ENCODE data around the gene UBAP1.
"Not testable (repeated sequence)": the region's sequence is repeated elsewhere in the genome, so short reads cannot be mapped to it uniquely, and the experiment has no call there.

Gene UBAP1

DNA sequence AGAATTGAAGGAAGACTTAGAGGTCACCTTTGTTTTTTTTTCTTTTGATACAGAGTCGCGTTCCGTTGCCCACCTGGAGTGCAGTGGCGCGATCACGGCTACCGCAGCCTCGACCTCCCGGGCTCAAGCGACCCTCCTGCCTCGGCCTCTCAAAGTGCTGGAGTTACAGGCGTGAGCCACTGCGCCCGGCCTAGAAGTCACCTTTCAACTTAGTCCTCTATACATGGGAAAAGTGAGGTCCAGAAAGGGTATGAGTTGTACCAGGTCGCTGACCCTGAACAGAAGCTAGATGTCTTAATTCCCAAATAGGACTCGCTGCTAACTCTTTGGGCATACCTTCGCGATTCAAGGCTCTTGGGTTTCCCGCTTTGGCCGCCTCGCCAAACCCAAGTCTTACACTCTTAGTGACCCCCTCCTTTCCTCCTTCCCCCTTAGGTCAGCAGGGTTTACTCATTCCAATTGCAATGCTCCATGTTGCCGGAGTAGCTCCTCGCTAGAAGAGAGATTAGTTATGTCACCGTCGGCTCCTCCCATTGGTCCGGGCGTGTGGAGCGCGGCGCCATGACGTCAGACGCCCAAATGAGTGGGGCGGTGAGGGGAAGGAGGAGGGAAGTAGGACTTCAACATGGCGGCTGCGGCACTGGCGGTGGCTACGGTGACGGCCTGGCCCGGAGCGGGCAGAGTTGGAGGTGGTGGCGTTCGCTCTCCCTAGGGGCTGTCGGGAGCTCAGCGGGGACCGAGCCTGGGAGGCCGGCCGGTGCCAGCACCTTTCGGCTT is at the start of gene UBAP1:
TSS of gene UBAP1 (plus strand) at position 608 of the 777 bp plus-strand sequence. CDS start 41,872 bp downstream, outside the sequence.
- DNase-seq (ENCODE audit: low read depth in 1 of 2, low spot score in 1 of 2) = peak; percentile 86 to 89

DNA sequence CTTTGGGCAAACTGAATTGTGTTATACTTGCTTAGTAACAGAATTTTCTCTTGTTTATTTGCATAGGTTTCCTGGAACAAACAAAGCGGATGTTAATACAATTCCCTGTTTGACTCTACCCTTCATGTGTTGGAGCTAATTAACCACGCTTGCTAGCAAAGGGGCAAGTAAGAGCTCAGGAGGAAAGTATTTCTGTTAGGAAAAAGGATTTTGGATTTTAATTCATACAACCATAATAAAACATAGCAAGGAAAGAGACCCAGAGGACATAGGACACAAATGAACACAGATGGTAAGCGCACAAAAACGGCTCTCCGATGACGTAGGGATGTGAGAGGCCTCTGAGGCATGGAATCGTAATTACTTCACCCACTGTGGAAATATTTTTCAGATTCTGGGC is 47.3 kb upstream of the UBAP1 start:
- DNase-seq (ENCODE audit: low read depth in 1 of 2, low spot score in 1 of 2) = no peak

DNA sequence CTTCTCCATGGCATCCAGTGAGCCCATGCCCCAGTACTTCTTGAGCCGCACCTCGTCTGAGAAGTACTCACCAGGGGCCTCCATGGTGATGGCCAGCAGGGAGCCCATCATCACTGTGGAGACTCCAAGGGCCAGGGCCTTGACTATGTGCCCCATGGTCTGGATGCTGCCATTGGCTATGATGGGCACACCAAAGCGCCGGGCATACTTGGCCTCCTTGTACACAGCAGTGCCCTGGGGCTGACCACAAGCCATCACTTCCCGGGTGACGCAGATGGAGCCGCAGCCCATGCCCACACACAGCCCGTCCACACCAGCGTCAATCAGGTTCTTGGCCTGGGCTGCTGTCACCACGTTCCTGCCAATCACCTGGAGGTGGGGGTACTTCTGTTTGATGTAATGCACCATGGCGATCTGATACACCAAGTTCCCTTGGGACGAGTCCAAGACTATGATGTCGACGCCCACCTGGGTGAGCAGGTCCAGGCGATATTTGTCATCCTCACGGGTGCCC is 45.4 kb upstream of the UBAP1 start:
- DNase-seq (ENCODE audit: low read depth in 1 of 2, low spot score in 1 of 2) = no peak

DNA sequence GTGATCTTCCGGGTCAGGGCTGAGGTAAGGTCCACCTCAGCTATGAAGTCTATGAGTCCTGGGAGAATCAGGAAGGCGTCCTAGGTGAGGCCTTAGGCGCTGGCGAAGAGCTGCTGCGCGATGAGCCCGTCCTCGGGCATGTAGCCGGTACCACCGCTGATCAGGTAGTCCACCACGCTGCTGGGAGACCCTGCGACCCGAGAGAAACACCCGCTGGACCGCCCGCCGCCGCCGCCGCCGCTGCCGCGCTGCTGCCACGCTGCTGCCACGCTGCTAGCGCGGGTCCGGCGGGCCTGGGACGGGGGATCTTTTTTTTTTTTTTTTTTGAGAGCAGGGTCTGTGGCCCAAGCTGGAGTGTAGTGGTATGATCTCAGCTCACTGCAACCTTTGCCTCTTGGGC is 44.3 kb upstream of the UBAP1 start:
- DNase-seq (ENCODE audit: low read depth in 1 of 2, low spot score in 1 of 2) = no peak

DNA sequence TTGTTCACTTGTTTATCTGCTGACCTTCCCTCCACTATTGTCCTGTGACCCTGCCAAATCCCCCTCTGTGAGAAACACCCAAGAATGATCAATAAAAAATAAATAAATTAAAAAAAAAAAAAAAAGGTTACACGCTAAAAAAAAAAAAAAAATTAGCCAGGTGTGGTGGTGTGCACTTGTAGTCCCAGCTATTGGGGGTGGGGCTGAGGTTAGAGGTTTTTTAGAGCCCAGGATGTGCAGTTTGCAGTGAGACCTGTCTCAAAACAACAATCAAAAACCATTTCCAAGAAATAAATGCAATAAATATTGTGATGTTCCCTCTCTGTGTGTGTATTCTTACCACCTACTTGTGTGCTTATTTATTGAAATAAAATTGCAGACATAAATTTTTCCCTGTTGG is 40.2 kb upstream of the UBAP1 start:
- not testable (repeated sequence) for DNase-seq (ENCODE audit: low read depth in 1 of 2, low spot score in 1 of 2)

DNA sequence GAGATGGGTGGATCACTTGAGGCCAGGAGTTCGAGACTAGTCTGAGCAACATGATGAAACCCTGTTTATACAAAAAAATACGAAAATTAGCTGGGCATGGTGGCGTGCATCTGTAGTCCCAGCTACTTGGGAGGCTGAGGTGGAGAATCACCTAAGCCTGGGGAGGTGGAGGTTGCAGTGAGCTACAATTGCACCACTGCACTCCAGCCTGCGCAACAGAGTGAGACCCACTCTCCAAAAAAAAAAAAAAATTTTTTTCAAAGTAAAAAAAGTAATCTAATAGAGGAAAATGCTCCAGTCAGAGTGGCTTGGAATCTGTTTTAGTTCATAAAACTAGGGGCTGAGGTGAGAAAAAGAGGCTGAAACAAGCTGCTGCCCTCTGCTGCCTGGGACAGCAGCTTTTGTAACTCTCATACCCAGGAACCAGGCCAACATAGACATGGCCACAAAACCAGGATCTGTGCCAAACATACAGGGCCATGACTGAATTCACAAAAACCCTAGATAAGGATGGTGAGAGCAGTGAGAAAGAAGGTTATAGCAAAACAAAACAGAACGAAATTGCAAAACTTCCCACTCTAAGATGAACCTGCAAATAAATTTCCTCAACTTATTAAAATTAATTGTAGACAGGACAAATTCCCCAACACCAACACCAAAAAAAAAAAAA is 39.2 kb upstream of the UBAP1 start:
- no peak for DNase-seq (ENCODE audit: low read depth in 1 of 2, low spot score in 1 of 2)

DNA sequence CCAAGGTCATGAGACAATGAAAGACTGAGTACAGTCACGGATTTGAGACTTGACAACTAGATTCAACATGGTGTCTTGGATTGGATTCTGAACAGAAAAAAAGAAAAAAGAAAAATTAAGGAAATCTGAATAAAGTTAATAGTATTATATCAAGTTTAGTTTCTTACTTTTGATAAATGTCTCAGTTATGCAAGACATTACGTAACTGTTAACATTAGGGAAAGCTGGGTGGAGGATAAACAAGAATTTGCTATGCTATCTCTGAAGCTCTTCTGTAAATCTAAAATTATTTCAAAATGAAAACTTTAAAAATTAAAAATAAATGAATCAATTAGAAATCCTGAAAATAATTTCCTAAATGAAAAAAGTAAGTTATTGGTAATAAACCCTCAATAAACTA is 38.0 kb upstream of the UBAP1 start:
- DNase-seq (ENCODE audit: low read depth in 1 of 2, low spot score in 1 of 2) = no peak

DNA sequence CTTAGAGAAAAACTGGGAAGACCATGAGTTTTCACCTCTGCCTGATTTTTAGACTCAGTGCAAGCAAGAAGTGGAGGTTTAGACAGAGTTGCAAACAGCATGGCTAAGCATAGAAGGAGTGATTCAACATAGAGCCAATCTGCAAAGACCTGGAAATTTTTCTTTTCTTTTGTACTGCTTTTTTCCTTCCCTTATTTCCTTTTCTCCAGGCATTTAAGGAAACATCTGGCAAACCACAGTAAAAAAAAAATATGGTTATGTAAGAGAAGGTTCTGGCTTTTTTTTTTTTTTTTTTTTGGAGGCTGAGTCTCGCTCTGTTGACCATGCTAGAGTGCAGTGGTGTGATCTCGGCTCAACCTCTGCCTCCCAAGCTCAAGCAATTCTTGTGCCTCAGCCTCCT is 35.7 kb upstream of the UBAP1 start:
- no peak for DNase-seq (ENCODE audit: low read depth in 1 of 2, low spot score in 1 of 2)

DNA sequence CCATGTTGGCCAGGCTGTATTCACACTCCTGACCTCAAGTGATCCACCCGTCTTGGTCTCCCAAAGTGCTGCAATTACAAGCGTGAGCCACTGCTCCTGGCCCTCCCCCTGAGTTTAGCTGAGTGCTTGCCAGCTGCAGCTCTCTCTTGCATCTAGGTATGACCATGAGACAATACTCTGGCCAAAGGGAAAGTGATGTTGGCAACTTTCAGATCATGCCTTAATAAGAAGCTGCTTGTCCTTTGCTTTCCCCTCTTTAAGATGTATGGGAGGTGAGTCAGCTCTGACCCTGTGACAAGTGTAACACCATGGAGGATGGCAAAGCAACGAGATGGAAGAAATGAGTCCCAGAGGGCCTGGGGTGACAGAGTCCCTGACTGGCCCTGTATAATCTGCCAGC is 33.7 kb upstream of the UBAP1 start:
- no peak for DNase-seq (ENCODE audit: low read depth in 1 of 2, low spot score in 1 of 2)

DNA sequence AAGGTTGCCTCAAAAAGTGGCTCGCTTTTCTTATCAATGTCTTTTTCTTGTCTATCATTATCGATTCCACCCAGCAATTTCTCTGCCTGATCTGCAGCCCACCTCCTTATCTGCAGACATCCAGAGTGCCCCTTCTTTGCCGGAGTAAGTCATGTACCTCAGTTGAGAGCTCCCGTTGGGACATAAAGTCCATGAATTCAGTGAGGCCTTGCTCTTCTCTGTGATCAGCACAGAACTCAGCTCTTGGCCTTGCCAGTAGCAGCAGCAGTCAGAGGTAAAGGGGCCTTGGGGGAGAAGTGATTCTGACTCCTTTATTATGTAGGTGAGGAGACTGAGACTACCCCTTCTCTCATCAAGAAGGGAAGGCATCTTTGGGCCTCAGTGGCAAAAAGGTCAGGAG is 27.4 kb upstream of the UBAP1 start:
- DNase-seq (ENCODE audit: low read depth in 1 of 2, low spot score in 1 of 2) = no peak

DNA sequence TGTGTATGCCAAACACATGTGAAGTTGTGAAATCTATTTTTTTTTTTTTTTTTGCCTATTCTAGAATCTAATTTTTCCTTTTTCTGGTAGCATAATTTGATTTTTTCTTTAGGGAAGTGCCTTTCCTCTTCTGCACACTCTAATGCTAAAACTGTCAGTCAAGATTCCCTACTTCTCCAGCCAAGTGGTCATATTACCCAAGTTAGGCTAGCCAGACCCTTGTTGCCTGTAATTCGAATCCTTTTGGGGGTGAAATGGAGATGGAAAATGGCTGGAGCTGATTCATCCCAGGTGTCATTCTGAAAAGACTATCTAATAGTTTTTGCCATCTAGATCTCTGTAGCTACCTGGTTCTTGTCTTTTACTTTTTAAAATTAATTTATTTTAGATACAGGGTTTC is 24.8 kb upstream of the UBAP1 start:
- DNase-seq (ENCODE audit: low read depth in 1 of 2, low spot score in 1 of 2) = no peak

DNA sequence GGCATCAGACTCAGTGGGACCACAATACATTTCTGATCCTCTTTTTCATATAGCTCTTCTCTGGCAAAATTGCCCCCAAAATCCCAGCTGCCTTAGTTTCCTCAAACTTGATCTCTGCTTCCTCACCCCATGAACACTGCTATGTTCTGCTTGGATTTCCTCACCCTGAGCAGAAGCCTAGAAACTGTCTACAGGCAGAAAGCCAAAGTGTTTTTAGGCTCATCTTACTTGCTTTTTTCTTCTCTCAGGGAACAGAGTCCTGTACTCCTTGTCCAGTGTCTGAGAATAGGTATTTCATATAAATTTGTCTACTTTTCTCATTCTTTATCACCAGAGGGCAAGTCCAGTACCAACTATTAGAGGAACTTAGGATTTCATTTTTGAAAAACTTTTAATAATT is 21.5 kb upstream of the UBAP1 start:
- DNase-seq (ENCODE audit: low read depth in 1 of 2, low spot score in 1 of 2) = no peak

DNA sequence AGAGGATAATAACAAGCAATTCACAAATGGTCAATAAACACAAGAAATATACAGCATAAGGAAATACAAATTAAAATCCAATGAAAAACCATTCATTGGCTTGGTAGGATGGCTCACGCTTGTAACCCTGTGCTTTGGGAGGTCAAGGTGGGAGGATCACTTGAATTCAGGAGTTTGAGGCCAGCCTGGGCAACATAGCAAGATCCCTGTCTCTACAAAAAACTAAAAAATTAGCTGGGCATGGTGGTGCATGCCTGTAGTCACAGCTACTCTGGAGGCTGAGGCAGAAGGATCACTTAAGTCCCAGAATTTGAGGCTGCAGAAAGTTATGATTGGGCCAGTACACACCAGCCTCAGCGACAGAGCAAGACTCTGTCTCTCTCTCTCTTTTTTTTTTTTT is 20.9 kb upstream of the UBAP1 start:
- DNase-seq (ENCODE audit: low read depth in 1 of 2, low spot score in 1 of 2) = no peak

DNA sequence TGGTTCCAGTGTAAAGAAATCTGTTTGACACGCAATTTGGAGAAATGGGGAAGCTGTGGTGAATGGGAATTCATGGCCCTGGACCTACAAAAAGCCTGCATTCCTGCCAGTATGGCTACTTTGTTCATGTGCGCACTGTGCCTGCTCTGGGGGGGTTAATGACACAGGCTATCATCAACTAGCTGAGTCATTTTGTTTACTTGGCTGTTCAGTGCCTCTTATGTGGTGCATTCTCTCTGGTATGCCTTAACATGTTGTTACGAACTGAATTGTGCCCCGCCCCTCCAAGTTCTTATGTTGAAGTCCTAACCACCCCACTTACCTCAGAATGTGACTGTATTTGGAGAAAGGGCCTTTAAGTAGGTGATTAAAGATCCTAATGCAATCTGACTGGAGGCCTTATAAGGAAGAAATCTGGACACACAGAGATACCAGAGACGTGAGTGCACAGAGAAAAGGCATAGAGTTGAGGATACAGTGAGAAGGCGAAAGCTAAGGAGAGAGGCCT is 20.4 kb upstream of the UBAP1 start:
- no peak for DNase-seq (ENCODE audit: low read depth in 1 of 2, low spot score in 1 of 2)

DNA sequence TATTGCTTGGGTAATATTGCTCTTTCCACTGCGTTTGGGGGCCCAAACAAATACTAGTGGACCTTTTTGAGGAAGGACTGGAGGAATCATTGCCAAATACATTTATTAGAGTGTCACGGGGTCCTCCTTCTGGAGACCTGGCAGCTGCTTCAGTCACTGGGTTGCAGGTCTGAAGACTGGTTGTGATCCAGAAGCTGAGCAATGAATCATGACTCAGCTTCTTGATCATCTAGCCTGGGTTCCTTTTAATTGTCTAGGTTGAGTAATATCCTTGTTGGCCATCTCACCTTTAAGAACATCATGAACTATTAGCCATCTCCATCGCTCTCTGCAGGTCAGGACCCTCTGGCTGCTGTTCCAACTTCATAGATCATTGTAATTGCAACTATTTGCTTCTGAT is 15.4 kb upstream of the UBAP1 start:
- DNase-seq (ENCODE audit: low read depth in 1 of 2, low spot score in 1 of 2) = no peak

DNA sequence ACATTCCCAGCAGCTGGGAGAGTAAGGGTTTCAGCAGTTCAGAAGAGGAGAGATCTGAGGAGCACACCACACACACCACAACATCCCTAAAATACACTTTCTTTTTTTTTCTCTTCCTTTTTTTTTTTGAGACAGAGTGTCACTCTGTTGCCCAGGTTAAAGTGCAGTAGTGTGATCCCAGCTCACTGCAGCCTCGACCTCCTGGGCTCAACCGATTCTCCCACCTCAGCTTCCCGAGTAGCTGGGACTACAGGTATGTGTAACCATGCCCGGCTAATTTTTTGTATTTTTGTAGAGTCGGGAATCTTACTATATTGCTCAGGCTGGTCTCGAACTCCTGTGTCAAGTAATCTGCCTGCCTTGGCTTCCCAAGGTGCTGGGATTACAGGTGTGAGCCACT is 9.7 kb upstream of the UBAP1 start:
- DNase-seq (ENCODE audit: low read depth in 1 of 2, low spot score in 1 of 2) = no peak

DNA sequence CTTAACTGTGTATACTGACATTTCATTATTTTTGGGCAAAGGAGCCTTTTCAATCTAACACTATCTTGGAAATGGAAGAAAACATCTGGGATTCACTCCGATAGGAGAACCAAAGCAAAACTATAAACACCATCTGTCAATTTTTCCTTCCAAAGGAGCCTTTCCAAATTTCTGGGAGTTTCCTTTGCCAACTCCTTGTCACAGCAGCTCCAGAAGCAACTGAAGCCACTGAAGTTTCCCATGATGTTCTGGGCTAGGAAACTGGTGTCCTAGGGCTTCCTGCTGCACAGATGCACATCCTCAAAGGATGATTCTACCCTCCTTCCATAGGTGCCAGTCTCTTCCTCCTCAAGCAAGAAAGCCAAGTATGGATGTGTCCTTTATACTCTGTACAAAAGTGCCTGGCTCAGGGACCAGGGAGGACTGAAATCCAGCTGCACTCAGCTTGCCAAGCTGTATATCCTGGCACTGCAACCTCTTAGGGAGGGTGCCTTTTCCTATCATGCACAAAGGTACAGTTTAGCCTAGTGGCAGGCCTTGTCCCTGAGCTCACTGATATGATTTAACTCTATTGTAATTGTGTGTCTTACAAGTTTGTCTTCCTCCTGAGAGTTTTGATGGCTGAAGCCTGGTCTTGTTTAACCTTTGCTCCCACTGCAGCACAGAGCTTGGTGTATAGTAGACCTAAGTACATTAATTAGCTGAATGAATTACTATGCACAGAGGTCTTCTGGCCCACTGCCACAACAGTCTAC is 8.4 kb upstream of the UBAP1 start:
- DNase-seq (ENCODE audit: low read depth in 1 of 2, low spot score in 1 of 2) = no peak

DNA sequence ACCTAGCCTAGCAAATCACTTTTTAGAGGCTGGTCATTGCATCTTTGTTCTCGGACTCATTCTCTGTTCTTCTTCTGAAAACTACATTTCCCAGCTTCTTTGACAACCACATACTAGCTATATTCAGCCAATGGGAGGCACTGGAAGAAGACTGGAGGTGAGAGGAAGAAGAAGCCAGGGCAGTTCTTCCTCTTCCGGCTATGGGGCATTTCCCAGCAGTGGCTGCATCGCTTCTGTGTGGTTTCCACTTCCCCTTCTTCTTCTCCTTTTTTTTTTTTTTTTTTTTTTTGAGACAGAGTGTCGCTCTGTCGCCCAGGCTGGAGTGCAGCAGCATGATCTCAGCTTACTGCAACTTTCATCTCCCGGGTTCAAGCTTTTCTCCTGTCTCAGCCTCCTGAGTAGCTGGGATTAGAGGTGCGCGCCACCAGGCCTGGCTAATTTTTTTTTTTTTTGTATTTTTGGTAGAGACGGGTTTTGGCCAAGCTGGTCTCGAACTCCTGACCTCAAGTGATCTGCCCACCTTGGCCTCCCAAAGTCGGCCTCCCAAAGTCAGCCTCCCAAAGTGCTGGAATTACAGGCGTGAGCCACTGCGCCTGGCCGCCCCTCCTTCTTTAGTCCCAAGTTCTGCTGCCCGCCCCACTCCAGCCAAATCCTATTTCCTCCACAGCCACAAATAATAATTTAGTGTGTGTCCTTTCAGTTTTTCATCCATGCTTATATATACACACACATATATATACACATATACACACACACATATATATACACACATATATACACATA is 6.9 kb upstream of the UBAP1 start:
- DNase-seq (ENCODE audit: low read depth in 1 of 2, low spot score in 1 of 2) = no peak

DNA sequence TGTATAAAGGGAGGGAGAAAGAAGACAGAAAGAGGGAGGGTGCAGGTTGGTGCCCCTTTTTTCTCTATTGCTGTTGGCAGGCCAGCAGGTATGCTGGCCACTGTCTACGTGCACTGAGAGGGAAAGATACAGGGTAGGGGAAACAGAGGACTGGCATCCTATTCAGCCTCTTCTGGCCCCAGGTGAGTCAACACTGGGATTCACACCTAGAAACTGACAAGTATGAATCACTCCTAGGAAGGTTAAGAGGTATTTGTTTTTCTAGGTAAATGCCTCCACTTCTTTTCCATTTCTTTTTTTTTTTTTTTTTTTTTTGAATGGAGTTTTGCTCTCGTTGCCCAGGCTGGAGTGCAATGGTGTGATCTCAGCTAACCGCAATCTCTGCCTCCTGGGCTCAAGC is 2.8 kb upstream of the UBAP1 start:
- DNase-seq (ENCODE audit: low read depth in 1 of 2, low spot score in 1 of 2) = no peak

DNA sequence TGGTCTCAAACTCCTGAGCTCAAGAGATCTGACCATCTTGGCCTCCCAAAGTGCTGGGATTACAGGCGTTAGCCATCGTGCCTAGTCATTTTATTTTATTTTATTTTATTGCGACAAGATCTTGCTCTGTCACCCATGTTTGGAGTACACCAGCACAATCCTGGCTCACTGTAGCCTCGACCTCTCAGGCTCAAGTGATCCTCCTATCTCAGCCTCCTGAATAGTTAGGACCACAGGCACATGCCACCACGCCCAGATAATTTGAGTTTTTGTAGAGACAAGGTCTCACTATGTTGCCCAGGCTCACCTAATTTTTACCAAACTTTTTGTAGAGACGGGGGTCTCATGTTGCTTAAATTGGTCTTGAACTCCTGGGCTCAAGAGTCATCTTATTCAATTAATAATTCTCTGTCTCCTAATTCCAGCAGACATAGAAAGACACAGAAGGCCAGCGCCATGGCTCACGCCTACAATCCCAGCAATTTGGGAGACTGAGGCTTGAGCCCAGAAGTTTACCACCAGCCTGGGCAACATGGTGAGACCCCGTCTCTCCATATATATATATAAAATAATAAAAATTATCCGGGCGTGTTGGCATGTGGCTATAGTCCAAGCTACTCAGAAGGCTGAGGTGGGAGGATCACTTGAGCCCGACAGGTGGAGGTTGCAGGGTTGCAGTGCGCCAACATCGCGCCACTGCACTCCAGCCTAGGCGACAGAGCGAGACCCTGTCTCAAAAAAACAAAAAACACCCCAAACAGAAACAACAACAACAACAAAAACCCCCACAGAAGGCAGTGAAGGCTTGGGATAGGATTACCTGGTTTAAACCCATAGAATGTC is 1.0 kb upstream of the UBAP1 start:
- DNase-seq (ENCODE audit: low read depth in 1 of 2, low spot score in 1 of 2) = no peak
